H9 (cell line): ENCODE data around the gene HOXC13. TPM values are rescaled to one million over a fixed set of nuclear protein-coding genes. Genes with fewer than 3 reads are reported as not detected.

Source experiments
- DNase-seq: peaks from one replicate; pipeline ENCODE4 v3.0.0-alpha.2; 2017
- H2AFZ ChIP-seq: one replicate; pipeline ENCODE4 v1.6.1; 2013; ENCODE audit warnings: mild to moderate bottlenecking, low read length, control low read depth, moderate library complexity
- H2AK5ac ChIP-seq: 2 replicates; pipeline ENCODE4 v1.6.1; 2013; ENCODE audit warnings: low read length, control low read depth, mixed read lengths; ENCODE audit not compliant: insufficient read length
- H2BK120ac ChIP-seq: one replicate; pipeline ENCODE4 v1.6.1; 2013; ENCODE audit warnings: low read depth, mild to moderate bottlenecking, low read length, control low read depth, inconsistent platforms; ENCODE audit not compliant: poor library complexity, severe bottlenecking
- H2BK12ac ChIP-seq: 2 replicates; pipeline ENCODE4 v1.6.1; 2013; ENCODE audit warnings: low read length, control low read depth, mixed read lengths, low read depth; ENCODE audit not compliant: insufficient read length
- H2BK15ac ChIP-seq: 2 replicates; pipeline ENCODE4 v1.6.1; 2013; ENCODE audit warnings: low read depth, low read length, control low read depth
- H2BK20ac ChIP-seq: one replicate; pipeline ENCODE4 v1.6.1; 2013; ENCODE audit warnings: low read depth, mild to moderate bottlenecking, low read length, control low read depth, inconsistent platforms; ENCODE audit not compliant: poor library complexity, severe bottlenecking
- H2BK5ac ChIP-seq: 2 replicates; pipeline ENCODE4 v1.6.1; 2013; ENCODE audit warnings: low read length, control low read depth, mixed read lengths; ENCODE audit not compliant: insufficient read length
- H3K14ac ChIP-seq: 2 replicates; pipeline ENCODE4 v1.6.1; 2013; ENCODE audit warnings: low read length, control low read depth; ENCODE audit not compliant: insufficient read depth
- H3K18ac ChIP-seq: 2 replicates; pipeline ENCODE4 v1.6.1; 2013; ENCODE audit warnings: low read depth, mild to moderate bottlenecking, mixed read lengths, low read length, control low read depth; ENCODE audit not compliant: insufficient read length
- H3K23ac ChIP-seq: 2 replicates; pipeline ENCODE4 v1.6.1; 2013; ENCODE audit warnings: low read length, control low read depth, mixed read lengths, low read depth; ENCODE audit not compliant: insufficient read length
- H3K23me2 ChIP-seq: 2 replicates; pipeline ENCODE4 v1.6.1; 2013; ENCODE audit warnings: low read depth, mild to moderate bottlenecking, mixed read lengths, low read length, control low read depth; ENCODE audit not compliant: insufficient read length, poor library complexity, severe bottlenecking
- H3K27ac ChIP-seq: 2 replicates; pipeline ENCODE4 v1.5.1; 2013; ENCODE audit warnings: low read length, control low read depth, mixed read lengths, low read depth; ENCODE audit not compliant: insufficient read length
- H3K27me3 ChIP-seq: 2 replicates; pipeline ENCODE4 v1.6.1; 2013; ENCODE audit warnings: low read length, control low read depth, inconsistent platforms; ENCODE audit not compliant: insufficient read depth
- H3K4ac ChIP-seq: 2 replicates; pipeline ENCODE4 v1.6.1; 2013; ENCODE audit warnings: low read depth, mild to moderate bottlenecking, control low read depth, inconsistent platforms, low read length, moderate library complexity
- H3K4me1 ChIP-seq: 2 replicates; pipeline ENCODE4 v1.6.1; 2013; ENCODE audit warnings: low read length, control low read depth, inconsistent platforms; ENCODE audit not compliant: insufficient read depth
- H3K4me2 ChIP-seq: 2 replicates; pipeline ENCODE4 v1.6.1; 2013; ENCODE audit warnings: low read length, control low read depth, mixed read lengths; ENCODE audit not compliant: insufficient read length, insufficient read depth
- H3K56ac ChIP-seq: 2 replicates; pipeline ENCODE4 v1.6.1; 2013; ENCODE audit warnings: low read depth, mild to moderate bottlenecking, mixed read lengths, low read length, control low read depth; ENCODE audit not compliant: insufficient read length
- H3K79me1 ChIP-seq: 2 replicates; pipeline ENCODE4 v1.6.1; 2013; ENCODE audit warnings: low read depth, mild to moderate bottlenecking, moderate library complexity, low read length, control low read depth, inconsistent platforms; ENCODE audit not compliant: insufficient read depth, poor library complexity, severe bottlenecking
- H3K79me2 ChIP-seq: 2 replicates; pipeline ENCODE4 v1.6.1; 2013; ENCODE audit warnings: low read length, control low read depth, inconsistent platforms; ENCODE audit not compliant: insufficient read depth
- H3K9ac ChIP-seq: 2 replicates; pipeline ENCODE4 v1.6.1; 2013; ENCODE audit warnings: low read length, control low read depth, mixed read lengths; ENCODE audit not compliant: insufficient read length; ENCODE audit errors: extremely low read depth
- H3K9me3 ChIP-seq: one replicate; pipeline ENCODE4 v1.6.1; 2013; ENCODE audit warnings: low read depth, low read length, inconsistent platforms; ENCODE audit not compliant: control insufficient read depth
- H3T11ph ChIP-seq: one replicate; pipeline ENCODE4 v1.6.1; 2013; ENCODE audit warnings: mild to moderate bottlenecking, low read length, control low read depth, inconsistent platforms
- H4K20me1 ChIP-seq: one replicate; pipeline ENCODE4 v1.6.1; 2013; ENCODE audit not compliant: control insufficient read depth, insufficient read length, insufficient read depth
- H4K5ac ChIP-seq: 2 replicates; pipeline ENCODE4 v1.6.1; 2013; ENCODE audit warnings: low read depth, mild to moderate bottlenecking, mixed read lengths, low read length, control low read depth; ENCODE audit not compliant: insufficient read length
- H4K8ac ChIP-seq: replicated peaks from 2 replicates; pipeline ENCODE4 v1.6.1; 2013; ENCODE audit warnings: low read length, control low read depth, mixed read lengths, low read depth; ENCODE audit not compliant: insufficient read length
- H4K91ac ChIP-seq: 2 replicates; pipeline ENCODE4 v1.6.1; 2013; ENCODE audit warnings: low read depth, mild to moderate bottlenecking, moderate library complexity, mixed read lengths, low read length, control low read depth; ENCODE audit not compliant: insufficient read length
- H3K27ac Mint-ChIP-seq, 3 experiments: 2 replicates in 2 of 3; 3 replicates in 1 of 3; pipeline ENCODE4 v1.8.0; 2020 to 2021; ENCODE audit warnings: mixed read lengths in 3 of 3, mild to moderate bottlenecking in 1 of 3, moderate library complexity in 1 of 3
- H3K27me3 Mint-ChIP-seq: 2 replicates; pipeline ENCODE4 v1.8.0; 2021; ENCODE audit warnings: low read depth, mild to moderate bottlenecking, moderate library complexity, mixed read lengths
- H3K36me3 Mint-ChIP-seq, 3 experiments: 2 replicates in 2 of 3; 3 replicates in 1 of 3; pipeline ENCODE4 v1.8.0; 2020 to 2021; ENCODE audit warnings: low read depth in 3 of 3, mixed read lengths in 3 of 3; ENCODE audit not compliant: insufficient read depth in 1 of 3
- H3K4me1 Mint-ChIP-seq, 2 experiments: 2 replicates each; pipeline ENCODE4 v1.8.0; 2020; ENCODE audit warnings: mixed read lengths in 2 of 2
- H3K4me3 Mint-ChIP-seq, 2 experiments: 2 replicates in 1 of 2; 3 replicates in 1 of 2; pipeline ENCODE4 v1.8.0; 2020 to 2021; ENCODE audit warnings: mild to moderate bottlenecking in 2 of 2, mixed read lengths in 2 of 2, moderate library complexity in 1 of 2
- H3K9me3 Mint-ChIP-seq, 2 experiments: 2 replicates in 1 of 2; 3 replicates in 1 of 2; pipeline ENCODE4 v1.8.0; 2020; ENCODE audit warnings: mild to moderate bottlenecking in 2 of 2, mixed read lengths in 2 of 2, moderate library complexity in 1 of 2
- CTCF ChIP-seq: fragments of 200-600 bp; sonication (generic); conservative IDR thresholded peaks from 3 replicates; pipeline ENCODE4 v1.8.0; 2021; ENCODE audit warnings: antibody characterized with exemption, mild to moderate bottlenecking
- WGBS: extraction: QIAGEN DNeasy Blood & Tissue Kit; methylation state at CpG from one replicate; pipeline ENCODE4 v1.1.7; 2013; ENCODE audit warnings: missing lambda C conversion rate, low lambda C conversion rate, mixed read lengths; ENCODE audit not compliant: insufficient read length; ENCODE audit errors: extremely low coverage; 5-methylcytosine and 5-hydroxymethylcytosine counted together
- total RNA-seq: library from RNA; stranded (reverse); gene quantifications from 2 replicates; pipeline ENCODE4 v1.2.1, GENCODE V29; 2021

Gene HOXC13
- total RNA-seq, 1 experiment from 2014 or later, result not detected

- Histone ChIP-seq H3K56ac (no peak within 1 kb of the TSS), H2AK5ac (no peak within 1 kb of the TSS), H3K4me1 (no peaks in the 10 kb centered on the region), H2BK120ac (no peak within 1 kb of the TSS), H3K14ac (no peak within 1 kb of the TSS), H4K91ac (no peak within 1 kb of the TSS), H3K23me2 (no peaks in the 10 kb centered on the region), H2AFZ (no peak within 1 kb of the TSS), H4K8ac (no peak within 1 kb of the TSS), H3K23ac (no peak within 1 kb of the TSS), H3K79me1 (no peaks in the 10 kb centered on the region), H2BK20ac (no peak within 1 kb of the TSS), H3K27ac (no peak within 1 kb of the TSS), H3K79me2 (no peaks in the 10 kb centered on the region), H3K4ac (no peak within 1 kb of the TSS), H2BK5ac (no peak within 1 kb of the TSS), H3K18ac (no peak within 1 kb of the TSS), H3K4me2 (peak within 1 kb of the TSS; percentile 10), H3K27me3 (peaks cover 99% of the 10 kb centered on the region), H3K9ac (no peak within 1 kb of the TSS), H3K9me3 (no peaks in the 10 kb centered on the region), H4K20me1 (no peaks in the 10 kb centered on the region), H3T11ph (no peak within 1 kb of the TSS), H2BK12ac (no peak within 1 kb of the TSS), H4K5ac (no peak within 1 kb of the TSS), H2BK15ac (no peak within 1 kb of the TSS; the same call in 1 of the 2 replicates)
- peaks cover 9 to 12% of the 10 kb centered on the region in 2 experiments for H3K9me3 Mint-ChIP-seq
- peaks cover 100% of the 10 kb centered on the region for H3K27me3 Mint-ChIP-seq
- H3K4me3 Mint-ChIP-seq, result peak within 1 kb of the TSS in 1 of 2 experiments; percentile 74; a peak in 3 of 5 replicates
- no CpG with 5 or more reads among the region's 63 CpGs for WGBS
- no peak for TF ChIP-seq CTCF
- H3K36me3 Mint-ChIP-seq, result peaks cover 0 to 8% (median 3%) of the 10 kb centered on the region in 3 experiments; a peak in 3 of 7 replicates
- peaks cover 14 to 25% of the 10 kb centered on the region in 2 experiments for H3K4me1 Mint-ChIP-seq
- peak; percentile 55 for DNase-seq
- H3K27ac Mint-ChIP-seq, result no peak within 1 kb of the TSS
These were observed 35.7 kb downstream of the HOXC13 start, which contains the start of gene HOTAIR for GRCh38 chr12:53974084-53975063. HOTAIR (minus strand) TSS chr12:53974954.
